ENCODE data around the gene TFF3.

DNA sequence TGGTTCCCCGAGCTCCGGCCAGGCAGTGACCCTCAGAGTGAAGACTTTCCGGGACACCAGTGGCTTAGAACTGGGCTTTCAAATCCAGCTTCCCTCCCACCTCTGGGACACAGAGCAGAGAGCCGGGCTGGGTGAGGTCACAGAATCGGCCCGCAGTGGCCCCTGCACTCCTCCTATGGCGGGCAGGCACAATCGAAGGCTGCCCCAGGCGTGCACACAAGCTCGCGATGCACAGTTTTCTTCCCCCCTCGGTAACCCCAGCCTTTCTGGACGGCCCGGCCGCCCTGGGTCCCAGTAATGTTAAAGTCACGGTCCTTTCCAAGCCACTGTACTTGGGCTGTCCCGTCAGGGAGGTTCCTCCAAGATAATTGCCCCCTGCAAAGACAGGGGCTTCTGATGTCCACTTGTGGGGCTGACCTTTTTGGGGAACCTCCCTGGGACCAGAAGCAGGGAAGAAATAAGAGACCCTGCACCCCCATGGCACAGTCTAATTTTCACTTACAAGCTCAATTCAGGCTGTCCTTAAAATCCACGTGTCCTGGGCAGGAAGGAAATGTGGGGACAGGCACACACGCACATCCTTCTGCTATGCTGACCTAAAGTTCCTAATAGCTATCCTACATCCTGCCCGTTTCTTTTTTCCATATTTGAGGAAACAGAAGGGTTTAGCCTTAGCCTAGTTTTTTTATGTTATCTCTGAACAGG lies 13.7 kb downstream of the TFF3 start:
- TF ChIP-seq, protein P1, sequence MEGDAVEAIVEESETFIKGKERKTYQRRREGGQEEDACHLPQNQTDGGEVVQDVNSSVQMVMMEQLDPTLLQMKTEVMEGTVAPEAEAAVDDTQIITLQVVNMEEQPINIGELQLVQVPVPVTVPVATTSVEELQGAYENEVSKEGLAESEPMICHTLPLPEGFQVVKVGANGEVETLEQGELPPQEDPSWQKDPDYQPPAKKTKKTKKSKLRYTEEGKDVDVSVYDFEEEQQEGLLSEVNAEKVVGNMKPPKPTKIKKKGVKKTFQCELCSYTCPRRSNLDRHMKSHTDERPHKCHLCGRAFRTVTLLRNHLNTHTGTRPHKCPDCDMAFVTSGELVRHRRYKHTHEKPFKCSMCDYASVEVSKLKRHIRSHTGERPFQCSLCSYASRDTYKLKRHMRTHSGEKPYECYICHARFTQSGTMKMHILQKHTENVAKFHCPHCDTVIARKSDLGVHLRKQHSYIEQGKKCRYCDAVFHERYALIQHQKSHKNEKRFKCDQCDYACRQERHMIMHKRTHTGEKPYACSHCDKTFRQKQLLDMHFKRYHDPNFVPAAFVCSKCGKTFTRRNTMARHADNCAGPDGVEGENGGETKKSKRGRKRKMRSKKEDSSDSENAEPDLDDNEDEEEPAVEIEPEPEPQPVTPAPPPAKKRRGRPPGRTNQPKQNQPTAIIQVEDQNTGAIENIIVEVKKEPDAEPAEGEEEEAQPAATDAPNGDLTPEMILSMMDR (IDR thresholded peaks at IDR 0.05; ENCODE audit: low read depth, low read length) = no peak
- TF ChIP-seq, protein P2, sequence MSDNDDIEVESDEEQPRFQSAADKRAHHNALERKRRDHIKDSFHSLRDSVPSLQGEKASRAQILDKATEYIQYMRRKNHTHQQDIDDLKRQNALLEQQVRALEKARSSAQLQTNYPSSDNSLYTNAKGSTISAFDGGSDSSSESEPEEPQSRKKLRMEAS (IDR thresholded peaks at IDR 0.05; ENCODE audit: low read depth, low read length) = no peak
